Upper lobe of right lung (tissue), 1 donor: Measurements from ENCODE around the gene TMEM154. TPM values are rescaled to one million over a fixed set of nuclear protein-coding genes. Genes with fewer than 3 reads are reported as not detected.
A peak's percentile ranks its signal among the peaks of the same experiment; 100 is the strongest.

Experiments
- ATAC-seq: fragments of 200-7000 bp; cut with Tn5 transposase; one replicate; pipeline ENCODE4 v1.9.1; 2020; ENCODE audit warnings: mild to moderate bottlenecking, moderate library complexity
- DNase-seq: peaks from one replicate; pipeline ENCODE4 v3.0.0-alpha.2; 2020
- H3K27ac ChIP-seq: fragments of 200-600 bp; one replicate; pipeline ENCODE4 v1.8.0; 2022
- H3K27me3 ChIP-seq: fragments of 200-600 bp; one replicate; pipeline ENCODE4 v1.8.0; 2022; ENCODE audit warnings: mild to moderate bottlenecking
- H3K36me3 ChIP-seq: fragments of 200-600 bp; one replicate; pipeline ENCODE4 v1.8.0; 2022
- H3K4me1 ChIP-seq: fragments of 200-600 bp; one replicate; pipeline ENCODE4 v1.8.0; 2022
- H3K4me3 ChIP-seq: fragments of 200-600 bp; one replicate; pipeline ENCODE4 v1.8.0; 2022; ENCODE audit warnings: mild to moderate bottlenecking
- H3K9me3 ChIP-seq: fragments of 200-600 bp; one replicate; pipeline ENCODE4 v1.8.0; 2022
- CTCF ChIP-seq: fragments of 200-600 bp; IDR thresholded peaks from one replicate; pipeline ENCODE4 v1.8.0; 2022; ENCODE audit warnings: antibody characterized with exemption
- intact Hi-C: fragments of 100-400 bp; cut with DNase I; formaldehyde crosslinking; loops from one replicate; pipeline ENCODE4 v1.11.0; 2022
- total RNA-seq: library from RNA; stranded (reverse); fragmentation: NEBNext Ultra II Directional; extraction: Animal tissue kit (Norgen Biotek cat#: 25700); gene quantifications from one replicate; pipeline ENCODE4 v1.2.1, GENCODE V29; 2021
- donor health status: DM: no; HTN: yes; CAD: no; lungs with severe emphysema.

TMEM154 gene
- total RNA-seq, 1 donor from 2014 or later, result 12.7 TPM

- Histone ChIP-seq H3K36me3 (no peaks in the 10 kb centered on the region), H3K27me3 (no peaks in the 10 kb centered on the region), H3K9me3 (no peaks in the 10 kb centered on the region), H3K4me3 (no peak overlapping the region), H3K4me1 (no peaks in the 10 kb centered on the region), H3K27ac (no peak overlapping the region)
- TF ChIP-seq CTCF, result no peak
- ATAC-seq (no peak), DNase-seq (no peak)
- intact Hi-C loops, result no loop called here
These were observed 69.7 kb downstream of the TMEM154 start for GRCh38 chr4:152610131-152610530.

- DNase-seq (no peak), ATAC-seq (no peak)
- Histone ChIP-seq H3K9me3 (no peaks in the 10 kb centered on the region), H3K4me3 (no peak overlapping the region), H3K36me3 (no peaks in the 10 kb centered on the region), H3K27me3 (no peaks in the 10 kb centered on the region), H3K4me1 (no peaks in the 10 kb centered on the region), H3K27ac (no peak overlapping the region)
- TF ChIP-seq CTCF, result no peak
- intact Hi-C loops, result no loop called here
These were observed 70.3 kb downstream of the TMEM154 start for GRCh38 chr4:152609481-152609880.

GRCh38 chr4:152607178-152607577, 72.6 kb downstream of the TMEM154 start:
- TF ChIP-seq CTCF, result no peak
- H3K4me1 ChIP-seq, result no peaks in the 10 kb centered on the region
- H3K4me3 ChIP-seq, result no peak overlapping the region
- DNase-seq (no peak), ATAC-seq (no peak)
- H3K36me3 ChIP-seq, result no peaks in the 10 kb centered on the region
- H3K27ac ChIP-seq, result no peak overlapping the region
- H3K9me3 ChIP-seq, result no peaks in the 10 kb centered on the region
- H3K27me3 ChIP-seq, result no peaks in the 10 kb centered on the region
- intact Hi-C loops, result no loop called here

- TF ChIP-seq CTCF, result no peak
- Histone ChIP-seq H3K4me3 (no peak overlapping the region), H3K4me1 (no peaks in the 10 kb centered on the region), H3K27ac (no peak overlapping the region), H3K36me3 (no peaks in the 10 kb centered on the region), H3K27me3 (no peaks in the 10 kb centered on the region), H3K9me3 (no peaks in the 10 kb centered on the region)
- DNase-seq (no peak), ATAC-seq (no peak)
- intact Hi-C loops, result no loop called here
These were observed 73.0 kb downstream of the TMEM154 start for GRCh38 chr4:152606753-152607152.

GRCh38 chr4:152605641-152606335, 74.0 kb downstream of the TMEM154 start:
- peak; percentile 11 for ATAC-seq
- Histone ChIP-seq H3K27ac (no peak overlapping the region), H3K4me3 (no peak overlapping the region), H3K4me1 (no peaks in the 10 kb centered on the region), H3K36me3 (no peaks in the 10 kb centered on the region), H3K9me3 (no peaks in the 10 kb centered on the region), H3K27me3 (no peaks in the 10 kb centered on the region)
- intact Hi-C loops, result no loop called here
- no peak for DNase-seq
- TF ChIP-seq CTCF, result no peak

GRCh38 chr4:152605031-152605430, 74.8 kb downstream of the TMEM154 start:
- no peak overlapping the region for H3K4me3 ChIP-seq
- DNase-seq (no peak), ATAC-seq (peak; percentile 37)
- H3K36me3 ChIP-seq, result no peaks in the 10 kb centered on the region
- H3K27ac ChIP-seq, result no peak overlapping the region
- H3K9me3 ChIP-seq, result no peaks in the 10 kb centered on the region
- intact Hi-C loops, result no loop called here
- H3K27me3 ChIP-seq, result no peaks in the 10 kb centered on the region
- TF ChIP-seq CTCF, result no peak
- H3K4me1 ChIP-seq, result no peaks in the 10 kb centered on the region
